Thyroid gland (tissue), 4 donors: Measurements from ENCODE around the gene TP53AIP1.

Source experiments
- CTCF ChIP-seq, 6 experiments: fragments of 200-600 bp in 3 of 6; fragments of 450-650 bp in 3 of 6; sonication (generic) in 3 of 6; IDR thresholded peaks; one replicate each; pipeline ENCODE4 v1.5.1; 2016 to 2019; ENCODE audit warnings: antibody characterized with exemption in 6 of 6, mild to moderate bottlenecking in 2 of 6, inconsistent platforms in 1 of 6, moderate library complexity in 1 of 6
- POLR2A ChIP-seq, 2 donors: fragments of 450-650 bp; IDR thresholded peaks; one replicate each; pipeline ENCODE4 v1.6.1; 2017; ENCODE audit warnings: antibody characterized with exemption in 2 of 2, mild to moderate bottlenecking in 2 of 2, moderate library complexity in 1 of 2

- no peak for TF ChIP-seq POLR2A (IDR thresholded peaks at IDR 0.05)
- no peak for TF ChIP-seq CTCF (IDR thresholded peaks at IDR 0.05)
Measured at GRCh38 chr11:128895526-128895925, 47.1 kb downstream of the TP53AIP1 start.
